CD4-positive, alpha-beta T cell treated with Interleukin-21 for 1 hour (primary cell): Measurements from ENCODE around the gene ZFX.
"Not testable (repeated sequence)": the region's sequence is repeated elsewhere in the genome, so short reads cannot be mapped to it uniquely, and the experiment has no call there.

Experiments
- DNase-seq: peaks from one replicate; pipeline ENCODE4 v3.0.0-alpha.2; 2020

The ZFX gene

DNA sequence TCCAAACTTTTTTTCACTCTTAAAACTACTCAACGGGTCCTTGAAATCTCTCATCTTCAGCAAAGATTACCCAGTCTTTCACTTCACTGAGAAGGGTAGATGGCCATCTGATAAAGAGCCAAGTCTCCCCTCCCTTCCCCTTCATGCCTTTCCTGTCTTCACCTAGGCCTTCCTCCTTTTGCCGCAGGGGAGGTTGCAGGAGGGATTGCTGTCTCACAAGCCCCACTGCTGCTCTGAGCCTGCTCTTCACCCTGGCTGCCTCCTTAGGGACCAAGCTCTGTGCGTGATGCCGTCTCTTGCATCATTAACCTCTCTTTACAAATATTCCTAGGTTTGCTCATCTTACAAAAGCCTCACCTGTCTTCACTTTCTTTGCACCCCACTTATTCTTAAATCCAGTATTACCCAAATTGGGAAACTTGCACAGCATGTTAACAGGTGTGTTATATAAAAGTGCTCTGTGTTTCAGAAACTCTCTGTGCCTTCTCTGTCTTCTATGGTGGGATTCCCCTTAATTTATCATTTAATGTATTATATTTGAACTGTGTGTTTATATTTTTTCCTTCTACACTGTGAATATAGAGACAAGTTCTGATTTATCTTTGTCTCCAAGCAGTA, 3.8 kb downstream of the ZFX start:
- peak; percentile 28 for DNase-seq

DNA sequence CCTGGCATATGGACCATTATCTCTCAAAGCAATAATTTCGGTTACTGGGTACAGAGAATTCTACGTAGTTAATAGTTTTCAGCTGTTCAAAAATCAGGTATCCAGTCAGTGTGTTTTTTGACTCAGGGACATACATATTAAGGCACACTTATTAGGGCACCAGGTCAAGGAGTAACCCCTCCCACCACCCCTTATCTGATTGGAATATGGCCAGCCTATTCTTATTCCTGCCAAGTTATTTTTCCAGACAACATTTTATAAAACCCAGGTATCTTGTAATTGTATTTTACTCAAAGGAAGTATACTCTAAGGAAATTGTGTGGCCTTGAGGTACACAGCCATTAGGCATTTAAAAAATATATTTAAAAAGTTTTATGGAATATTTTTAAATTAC, 4.3 kb downstream of the ZFX start:
- no peak for DNase-seq

DNA sequence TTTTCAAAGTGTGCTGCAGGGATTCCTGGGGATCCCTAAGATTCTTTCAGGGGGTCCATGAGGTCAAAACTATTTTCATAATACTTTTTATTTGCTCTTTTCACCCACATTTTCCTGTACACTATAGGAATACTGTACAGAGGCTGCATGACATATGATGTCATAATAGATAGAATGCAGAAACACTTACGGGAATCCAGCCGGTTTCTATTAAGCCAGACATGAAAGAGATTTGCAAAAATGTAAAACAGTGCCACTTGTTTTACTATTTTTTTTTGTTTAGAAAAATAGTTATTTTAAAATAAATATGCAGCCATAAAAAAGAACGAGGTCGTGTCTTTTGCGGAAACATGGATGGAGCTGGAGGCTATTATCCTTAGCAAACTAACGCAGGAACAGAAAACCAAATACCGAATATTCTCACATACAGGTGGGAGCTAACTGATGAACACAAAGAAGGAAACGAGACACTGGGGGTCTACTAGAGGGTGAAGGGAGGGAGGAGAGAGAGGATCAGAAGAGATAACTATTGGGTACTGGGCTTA, 5.0 kb downstream of the ZFX start:
- no peak for DNase-seq

DNA sequence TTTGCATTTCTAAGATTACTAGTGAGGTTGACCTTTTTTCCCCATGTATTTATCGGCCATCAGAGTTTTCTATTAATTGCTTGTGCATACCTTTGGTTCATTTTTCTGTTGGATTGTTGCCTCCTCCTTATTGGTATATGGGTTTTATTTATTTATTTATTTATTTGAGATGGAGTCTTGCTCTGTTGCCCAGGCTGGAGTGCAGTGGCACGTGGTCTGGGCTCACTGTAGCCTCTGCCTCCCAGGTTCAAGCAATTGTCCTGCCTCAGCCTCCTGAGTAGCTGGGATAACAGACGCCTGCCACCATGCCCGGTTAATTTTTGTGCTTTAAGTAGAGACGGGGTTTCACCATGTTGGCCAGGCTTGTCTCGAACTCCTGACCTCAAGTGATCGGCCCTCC, 6.2 kb downstream of the ZFX start:
- not testable (repeated sequence) for DNase-seq

DNA sequence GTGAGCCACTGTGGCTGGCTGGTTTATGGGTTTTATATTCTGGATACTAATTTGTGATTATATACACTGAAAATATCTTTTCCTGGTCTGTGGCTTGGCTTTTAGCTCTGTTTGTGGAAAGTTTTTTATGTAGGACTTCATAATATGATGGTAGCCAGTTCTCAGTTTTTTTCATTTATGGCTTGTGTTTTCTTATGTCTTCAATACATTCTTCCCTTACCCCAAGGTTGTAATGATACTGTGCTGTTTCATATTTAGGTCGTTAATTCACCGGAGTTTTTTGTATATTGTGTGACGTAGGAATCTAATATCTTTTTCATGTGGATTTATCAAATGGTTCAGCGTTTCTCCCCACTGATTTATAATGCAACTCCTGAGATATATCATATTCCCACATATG, 6.6 kb downstream of the ZFX start:
- no peak for DNase-seq

DNA sequence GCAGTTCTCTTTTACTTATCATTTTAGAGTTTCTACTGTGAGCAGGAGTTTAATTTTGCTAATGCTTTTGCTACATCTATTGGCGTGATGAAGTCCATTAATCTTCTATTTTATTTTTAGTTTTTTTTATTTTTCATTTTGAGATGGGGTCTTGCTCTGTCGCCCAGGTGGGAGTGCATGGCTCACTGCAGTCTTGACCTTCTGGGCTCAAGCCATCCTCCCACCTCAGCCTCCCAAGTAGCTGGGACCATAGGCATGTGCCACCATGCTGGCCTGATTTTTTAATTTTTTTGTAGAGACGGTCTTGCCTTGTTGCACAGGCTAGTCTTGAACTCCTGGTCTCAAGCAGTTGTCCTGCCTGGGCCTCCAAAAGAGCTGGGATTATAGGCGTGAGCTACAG, 9.4 kb downstream of the ZFX start:
- no peak for DNase-seq

DNA sequence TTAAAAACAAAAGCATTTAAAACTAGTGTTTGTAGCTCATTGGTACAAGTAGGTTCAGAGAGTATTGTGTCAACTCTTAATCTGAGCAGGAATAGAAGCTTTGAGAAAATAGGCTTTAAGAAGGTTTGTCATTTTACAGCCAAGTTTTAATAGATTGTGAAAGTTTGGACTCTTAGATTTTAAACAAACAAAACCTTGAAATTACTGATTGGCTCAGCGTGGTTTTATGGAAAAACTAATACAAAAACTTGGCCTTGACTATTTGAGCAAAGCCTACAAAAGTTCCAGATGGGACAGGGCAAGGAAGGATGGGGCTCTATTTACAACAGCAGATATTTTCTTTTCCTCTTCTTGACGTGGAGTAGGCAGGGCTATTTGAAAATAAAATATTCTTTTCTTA, 16.5 kb downstream of the ZFX start:
- DNase-seq, result no peak

DNA sequence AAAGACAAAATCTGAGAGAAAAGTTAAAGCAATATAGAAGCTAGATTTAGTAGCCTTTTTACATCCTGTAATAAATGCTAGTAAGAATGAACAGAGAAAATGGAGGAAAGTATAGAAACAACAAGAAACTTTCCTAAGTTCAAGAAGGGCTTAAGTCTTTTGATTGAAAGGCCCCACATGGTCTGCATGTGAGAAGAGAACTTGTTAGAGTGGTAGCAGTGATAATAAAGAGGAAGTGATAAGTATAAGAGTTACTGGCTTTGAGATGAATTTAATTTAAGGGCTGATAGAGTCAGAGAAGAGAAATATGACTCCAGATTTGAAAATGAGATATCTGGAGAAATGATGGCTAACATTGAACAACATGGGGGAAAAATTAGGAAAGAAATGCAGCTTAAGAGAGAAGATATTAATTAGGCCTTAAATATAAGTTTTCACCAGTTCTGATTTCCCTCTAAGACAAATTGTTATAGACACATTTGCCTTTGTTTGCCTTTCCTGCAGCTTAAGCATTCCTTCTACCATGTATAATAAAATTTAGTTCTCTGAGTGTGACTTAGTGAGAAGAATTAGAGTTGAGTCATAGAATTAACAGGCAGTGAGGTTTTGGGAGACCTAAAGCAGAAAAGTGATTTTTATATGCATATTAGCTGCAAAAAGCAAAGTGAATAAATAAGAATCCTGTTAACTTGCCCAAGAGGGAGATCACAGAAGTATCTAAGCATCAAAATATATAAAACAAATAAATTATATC, 18.4 kb downstream of the ZFX start:
- no peak for DNase-seq

DNA sequence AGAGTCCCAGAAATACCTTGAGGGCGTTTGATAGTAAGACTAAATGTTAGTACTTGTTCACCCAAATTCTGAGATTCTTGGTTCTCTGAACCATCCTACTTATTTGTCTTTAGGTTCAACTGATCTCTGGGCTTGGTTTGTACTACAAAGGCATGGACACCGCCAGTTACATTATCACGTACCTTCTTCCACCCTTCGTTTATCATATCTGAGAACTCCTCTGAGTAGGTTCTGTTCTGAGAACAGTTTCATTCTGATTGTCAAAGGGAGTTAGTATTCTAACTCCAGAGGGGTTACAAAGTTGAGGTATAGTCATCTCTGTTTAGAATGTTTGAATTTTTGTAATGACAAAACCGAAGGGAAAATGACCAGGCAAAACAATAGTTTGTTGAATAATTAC, 19.3 kb downstream of the ZFX start:
- DNase-seq, result no peak

DNA sequence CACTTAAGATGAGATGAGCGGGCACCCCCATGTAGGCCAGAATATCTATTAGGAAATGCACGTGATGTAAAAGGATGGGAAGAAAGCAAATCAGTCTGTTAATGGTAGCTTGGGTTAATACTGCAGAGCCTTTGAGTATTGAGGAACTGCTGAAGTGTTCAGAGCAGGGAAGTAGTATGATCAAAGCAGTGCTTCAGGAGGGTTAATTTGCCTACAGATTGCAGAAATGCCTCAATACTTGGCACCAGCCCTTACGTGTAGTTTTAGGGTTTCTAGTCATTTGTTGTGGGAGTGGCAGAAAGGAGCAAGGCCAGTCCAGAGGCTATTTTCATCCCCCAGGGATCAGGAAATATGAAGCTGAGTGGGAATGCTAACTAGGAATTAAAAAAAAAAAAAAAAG, 19.7 kb downstream of the ZFX start:
- no peak for DNase-seq

DNA sequence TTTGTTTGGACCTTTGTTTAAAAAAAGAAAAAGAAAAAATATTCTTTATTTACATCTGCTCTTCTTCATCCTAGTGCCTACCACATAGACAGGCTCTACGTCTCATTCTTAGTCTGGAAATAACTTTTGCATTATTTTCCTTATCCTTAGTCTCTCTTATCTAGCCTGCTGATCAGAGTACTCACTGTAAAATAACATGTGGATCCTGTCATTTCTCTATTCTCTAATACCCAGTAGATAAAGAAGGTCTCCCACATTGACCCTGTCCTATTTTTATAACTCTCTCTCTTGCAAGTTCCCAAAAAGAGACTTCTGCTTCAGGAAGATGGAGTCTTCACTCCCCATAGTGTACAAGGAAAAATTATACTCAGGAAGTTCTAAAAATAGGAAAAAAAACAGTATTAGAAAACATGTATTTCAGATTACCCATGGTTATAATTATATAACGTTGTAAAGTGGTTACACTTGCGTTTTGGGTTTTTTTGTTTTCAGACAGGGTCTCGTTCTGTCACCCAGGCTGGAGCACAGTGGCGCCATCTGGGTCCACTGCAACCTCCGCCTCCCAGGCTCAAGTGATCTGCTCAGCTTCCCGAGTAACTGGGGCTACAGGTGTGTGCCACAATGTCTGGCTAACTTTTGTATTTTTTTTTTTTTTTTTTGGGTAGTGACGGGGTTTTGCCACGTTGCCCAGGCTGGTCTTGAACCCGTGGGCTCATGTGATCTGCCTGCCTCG, 23.8 kb downstream of the ZFX start:
- DNase-seq, result no peak

DNA sequence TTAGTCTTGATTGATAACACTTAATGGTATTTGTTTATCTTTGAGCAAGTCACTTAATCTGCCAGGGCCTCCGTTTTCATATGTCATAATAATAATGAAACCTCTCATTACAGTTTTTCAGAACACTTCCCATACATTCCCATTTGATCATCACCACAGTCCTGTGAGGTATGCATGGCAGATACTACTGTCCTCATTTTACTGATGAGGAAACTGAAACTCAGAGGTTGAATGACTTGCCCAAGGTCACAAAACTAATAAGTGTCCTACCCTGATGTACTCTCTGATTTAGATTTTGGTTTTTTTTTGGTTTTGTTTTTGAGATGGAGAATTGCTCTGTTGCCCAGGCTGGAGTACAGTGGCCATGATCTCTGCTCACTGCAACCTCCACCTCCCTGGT, 25.7 kb downstream of the ZFX start:
- DNase-seq, result no peak

DNA sequence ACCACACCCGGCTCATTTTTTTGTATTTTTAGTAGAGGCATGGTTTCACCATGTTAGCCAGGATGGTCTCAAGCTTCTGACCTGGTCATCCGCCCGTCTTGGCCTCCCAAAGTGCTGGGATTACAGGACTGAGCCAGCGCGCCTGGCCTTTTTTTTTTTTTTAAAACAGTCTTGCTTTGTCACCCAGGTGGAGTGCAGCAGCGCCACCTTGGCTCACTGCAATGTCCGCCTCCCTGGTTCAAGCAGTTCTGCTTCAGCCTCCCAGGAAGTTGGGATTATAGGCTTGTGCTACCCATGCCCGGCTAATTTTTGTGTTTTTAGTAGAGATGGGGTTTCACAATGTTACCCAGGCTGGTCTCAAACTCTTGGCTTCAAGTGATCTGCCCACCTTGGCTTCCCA, 28.9 kb downstream of the ZFX start:
- DNase-seq, result no peak

DNA sequence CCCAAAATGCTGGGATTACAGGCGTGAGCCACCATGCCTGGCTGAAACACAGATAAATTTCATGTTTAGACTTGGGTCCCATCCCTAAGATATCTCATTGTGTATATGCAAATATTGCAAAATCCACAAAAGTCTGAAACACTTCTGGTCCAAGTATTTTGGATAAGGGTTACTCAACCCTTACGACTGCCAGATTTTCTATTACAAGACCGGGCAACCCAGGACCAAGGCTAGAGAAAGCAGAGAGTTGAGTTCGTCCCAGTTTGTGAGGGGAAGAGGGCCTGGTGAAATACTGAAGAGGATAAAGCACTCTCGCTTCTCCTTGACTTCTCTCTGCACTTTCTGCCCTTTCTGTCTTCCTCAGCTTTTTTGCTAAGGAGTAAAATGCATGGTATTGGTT, 34.5 kb downstream of the ZFX start:
- no peak for DNase-seq

DNA sequence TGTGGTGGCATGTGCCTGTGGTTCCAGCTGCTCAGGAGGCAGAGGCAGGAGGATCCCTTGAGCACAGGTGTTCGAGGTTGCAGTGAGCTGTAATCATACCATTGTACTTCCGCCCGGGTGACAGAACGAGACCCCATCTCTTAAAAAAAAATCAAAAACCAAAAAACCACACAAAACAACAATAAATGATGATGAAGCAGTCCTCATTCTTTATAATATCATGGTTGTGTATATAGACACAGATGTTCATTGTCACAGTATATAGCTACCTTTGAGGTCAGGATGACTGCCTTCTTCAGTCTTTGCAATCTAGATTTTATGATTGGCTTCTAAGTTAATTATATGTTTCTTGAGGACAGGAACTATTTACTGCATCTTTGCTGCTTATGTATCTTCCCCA, 37.0 kb downstream of the ZFX start:
- no peak for DNase-seq

DNA sequence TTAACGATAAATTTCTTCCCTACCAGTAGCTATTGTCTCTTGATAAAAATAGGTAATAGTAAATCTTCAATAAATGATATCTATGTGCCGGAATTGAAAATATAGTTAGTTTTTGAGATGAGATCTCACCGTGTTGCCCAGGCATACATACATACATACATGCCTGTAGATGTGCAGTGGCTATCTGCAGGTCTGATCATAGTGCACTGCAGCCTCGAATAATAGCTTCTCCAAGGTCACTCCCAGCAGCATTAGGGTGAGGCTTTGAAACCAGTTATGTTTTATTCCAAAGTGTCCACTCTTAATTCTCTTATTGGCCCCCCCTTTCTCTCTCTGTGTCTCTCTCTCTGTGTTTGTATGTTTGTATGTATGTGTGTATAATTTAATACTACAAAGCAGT, 37.5 kb downstream of the ZFX start:
- DNase-seq, result no peak

DNA sequence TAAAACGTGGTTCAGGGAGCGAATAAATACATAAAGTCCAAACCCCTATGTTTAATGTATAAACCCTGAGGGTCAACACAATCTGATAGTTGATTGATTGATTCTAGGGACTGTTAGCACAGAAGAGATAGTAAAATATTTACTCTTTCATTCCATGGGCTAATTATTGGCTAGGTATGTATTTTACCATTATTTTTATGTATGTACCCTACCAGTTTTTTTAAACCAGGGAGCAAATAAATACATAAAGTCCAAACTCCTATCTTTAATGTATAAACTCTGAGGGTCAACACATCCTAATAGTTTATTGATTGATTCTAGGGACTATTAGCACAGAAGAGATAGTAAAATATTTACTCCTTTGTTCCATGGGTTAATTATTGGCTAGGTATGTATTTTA, 40.0 kb downstream of the ZFX start:
- DNase-seq, result no peak

DNA sequence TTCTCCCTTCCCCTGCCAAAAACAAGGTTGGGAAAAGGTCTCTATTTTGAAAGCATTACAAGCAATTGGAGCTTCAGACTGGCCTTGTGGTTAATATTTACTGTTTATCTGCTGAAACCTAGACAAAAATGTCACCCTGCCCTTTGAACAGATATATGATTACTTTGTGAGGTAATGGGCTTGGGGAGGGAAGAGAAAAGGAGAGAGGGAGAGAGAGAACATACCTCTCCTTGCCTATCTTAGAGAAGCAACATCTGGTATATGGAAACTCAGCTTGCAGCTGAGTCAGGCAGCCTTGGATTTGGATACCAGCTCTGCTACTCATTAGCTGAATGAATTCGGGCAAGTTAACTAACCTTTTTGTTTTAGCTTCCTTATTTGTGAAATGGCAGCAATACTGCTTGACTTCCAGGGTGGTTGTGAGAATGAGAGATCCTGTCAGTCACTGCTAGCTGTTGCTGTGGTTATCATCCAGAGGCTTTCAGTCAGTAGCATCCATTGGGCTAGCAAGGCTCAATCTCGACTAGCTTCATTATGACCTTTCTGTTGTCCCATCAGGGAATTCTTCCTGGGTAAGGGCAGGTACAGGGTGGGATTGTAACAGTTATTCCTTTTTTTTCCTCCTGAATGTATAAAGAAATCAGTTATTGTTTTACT, 41.1 kb downstream of the ZFX start:
- DNase-seq, result no peak

DNA sequence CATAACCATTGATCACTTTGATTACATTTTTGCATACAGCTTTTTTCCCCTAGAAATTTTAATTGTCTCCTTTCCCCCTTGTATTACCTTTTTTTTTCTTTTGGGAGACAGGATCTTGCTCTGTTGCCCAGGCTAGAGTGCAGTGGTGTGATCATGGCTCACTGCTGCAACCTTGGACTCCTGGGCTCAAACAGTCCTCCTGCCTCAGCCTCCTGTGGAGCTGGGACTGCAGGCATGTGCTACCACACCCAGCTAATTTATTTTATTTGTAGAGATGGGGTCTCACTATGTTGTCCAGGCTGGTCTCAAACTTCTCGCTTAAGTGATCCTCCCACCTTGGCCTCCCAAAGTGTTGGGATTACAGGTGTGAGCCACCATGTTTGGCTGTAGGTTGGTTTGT, 47.0 kb downstream of the ZFX start:
- no peak for DNase-seq

DNA sequence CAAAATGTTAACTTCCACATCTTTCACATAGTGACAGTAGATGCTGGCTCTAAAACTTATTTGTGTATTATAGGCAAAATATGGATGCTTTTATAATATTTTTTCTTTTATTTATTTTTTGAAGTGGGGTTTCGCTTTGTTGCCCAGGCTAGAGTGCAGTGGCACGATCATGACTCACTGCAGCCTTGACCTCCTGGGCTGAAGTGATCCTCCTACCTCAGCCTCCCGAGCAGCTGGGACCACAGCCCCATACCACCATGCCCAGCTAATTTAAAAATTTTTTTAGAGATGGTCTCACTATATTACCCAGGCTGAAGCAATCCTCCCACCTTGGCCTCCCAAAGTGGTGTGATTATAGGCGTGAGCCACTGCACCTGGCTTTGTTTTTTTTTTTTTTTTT, 48.6 kb downstream of the ZFX start:
- DNase-seq, result no peak

DNA sequence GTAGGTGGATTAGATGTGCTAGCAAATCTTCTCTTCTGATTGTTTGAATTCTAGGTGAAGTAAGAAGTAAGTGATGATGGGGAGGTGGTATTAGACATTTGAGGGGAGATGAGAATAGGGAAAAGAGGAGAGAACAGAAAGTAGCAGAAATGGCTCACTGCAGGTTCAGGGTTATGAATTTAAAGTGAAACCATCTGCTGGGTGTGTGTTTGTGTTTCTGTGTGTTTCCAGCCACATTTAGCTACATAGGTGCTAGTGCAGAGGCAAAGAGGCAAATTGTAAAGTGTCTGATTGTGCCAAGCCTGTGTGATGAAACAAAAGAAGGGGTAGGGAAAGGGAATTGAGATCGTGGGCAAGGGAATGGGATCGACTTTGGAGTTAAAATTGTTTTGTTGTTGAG, 50.6 kb downstream of the ZFX start:
- no peak for DNase-seq

DNA sequence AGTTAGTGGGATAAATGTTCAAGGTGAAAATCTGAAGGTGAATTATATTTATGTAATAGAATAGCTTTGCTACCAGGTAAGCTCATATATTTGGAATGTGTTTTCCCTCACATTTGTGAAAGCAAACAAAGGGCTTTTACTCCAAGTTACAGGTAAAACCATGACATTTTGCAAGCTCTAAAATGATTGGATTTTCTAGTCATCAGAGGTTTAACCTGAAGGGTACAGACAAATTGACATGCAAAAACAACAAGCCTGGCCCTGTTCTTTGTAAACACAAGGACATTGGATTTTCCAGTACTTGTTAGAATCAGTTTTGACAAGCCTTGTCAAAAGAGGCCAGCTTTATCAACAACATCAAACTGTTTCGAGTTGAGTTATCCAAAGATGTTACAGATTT, 51.7 kb downstream of the ZFX start:
- DNase-seq, result no peak

DNA sequence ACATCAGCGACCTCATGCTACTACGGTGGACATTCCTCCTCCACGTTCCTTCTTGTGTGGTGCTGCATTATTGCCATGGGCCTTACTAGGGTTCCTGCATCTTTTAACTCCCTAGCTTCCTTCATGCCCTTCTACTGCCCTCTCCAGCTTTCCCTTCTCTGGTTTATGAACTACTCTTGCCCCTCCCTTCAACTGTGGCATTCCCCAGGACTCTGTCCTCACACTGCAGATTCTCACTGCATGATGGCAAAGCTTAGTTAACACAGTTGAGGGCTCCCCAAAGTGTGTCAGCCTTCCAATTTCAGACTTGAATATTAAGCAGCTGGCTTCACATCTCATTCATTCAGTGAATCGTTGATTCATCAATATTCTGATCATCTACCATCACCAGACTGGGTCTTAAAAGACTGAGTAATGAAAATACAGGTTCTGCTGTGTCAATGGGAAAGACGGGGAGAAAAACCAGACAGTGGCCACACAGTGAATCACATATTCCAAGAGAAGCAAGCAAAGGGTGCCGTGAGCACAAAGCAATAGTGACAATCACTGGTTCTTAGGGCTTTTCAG, 53.0 kb downstream of the ZFX start:
- DNase-seq, result no peak
